H1 (cell line): ENCODE data around the gene NBEA. TPM values are rescaled to one million over a fixed set of nuclear protein-coding genes. Genes with fewer than 3 reads are reported as not detected.

Experiments
- CTCF ChIA-PET: fragments of 300-600 bp; sonication (Branson Sonifier 250); formaldehyde crosslinking; loops from one replicate; lab custom pipeline; 2021; ENCODE audit not compliant: partially characterized antibody; lab: Charles Lee
- POLR2A ChIA-PET: fragments of 300-600 bp; sonication (Branson Sonifier 250); formaldehyde crosslinking; loops from one replicate; lab custom pipeline; 2021; ENCODE audit warnings: inconsistent platforms; ENCODE audit not compliant: partially characterized antibody; lab: Charles Lee
- DNase-seq, 2 experiments: peaks; one replicate each; pipeline versions ENCODE4 v3.0.0 to v3.0.0-alpha.2; 2010 to 2022; ENCODE audit warnings: low spot score in 2 of 2, low read depth in 1 of 2, mixed read lengths in 1 of 2
- FAIRE-seq: peaks from 2 replicates; lab custom pipeline; 2011; peaks lifted over from hg19 to GRCh38; lab: Jason Lieb, UNC
- H2AFZ ChIP-seq: 2 replicates; pipeline ENCODE4 v1.8.1; 2012; ENCODE audit warnings: low read length, inconsistent platforms
- H2AK5ac ChIP-seq: 2 replicates; pipeline ENCODE4 v1.6.1; 2013; ENCODE audit warnings: low read depth, low read length
- H2BK120ac ChIP-seq: replicated peaks from 2 replicates; pipeline ENCODE3; 2013; ENCODE audit warnings: low read depth, low read length, inconsistent platforms
- H2BK12ac ChIP-seq: 2 replicates; pipeline ENCODE4 v1.6.1; 2013; ENCODE audit warnings: low read depth, low read length
- H2BK15ac ChIP-seq: 2 replicates; pipeline ENCODE4 v1.6.1; 2013; ENCODE audit warnings: low read length
- H2BK20ac ChIP-seq: 2 replicates; pipeline ENCODE4 v1.6.1; 2013; ENCODE audit warnings: low read length
- H2BK5ac ChIP-seq: 2 replicates; pipeline ENCODE4 v1.6.1; 2013; ENCODE audit warnings: low read depth, low read length
- H3K14ac ChIP-seq: 2 replicates; pipeline ENCODE4 v1.6.1; 2013; ENCODE audit warnings: inconsistent platforms; ENCODE audit not compliant: insufficient read length
- H3K18ac ChIP-seq: 2 replicates; pipeline ENCODE4 v1.6.1; 2013; ENCODE audit warnings: low read length; ENCODE audit errors: extremely low read depth
- H3K23ac ChIP-seq: 2 replicates; pipeline ENCODE4 v1.6.1; 2013; ENCODE audit warnings: inconsistent platforms; ENCODE audit not compliant: insufficient read length
- H3K23me2 ChIP-seq: 2 replicates; pipeline ENCODE4 v1.6.1; 2013; ENCODE audit warnings: low read depth, low read length
- H3K27ac ChIP-seq: 2 replicates; pipeline ENCODE4 v1.6.1; 2011; ENCODE audit warnings: low read depth, low read length, inconsistent platforms
- H3K27me3 ChIP-seq, 4 experiments: replicated peaks in 1 of 4; 1 replicate in 1 of 4; 2 replicates in 3 of 4; pipeline versions ENCODE4 v1.6.1 to v1.8.1; 2011 to 2013; ENCODE audit warnings: low read length in 3 of 4, mild to moderate bottlenecking in 3 of 4, inconsistent platforms in 2 of 4, mixed read lengths in 2 of 4, moderate library complexity in 1 of 4; ENCODE audit not compliant: control insufficient read depth in 3 of 4, insufficient read depth in 3 of 4; ENCODE audit errors: extremely low read depth in 1 of 4
- H3K36me3 ChIP-seq, 4 experiments: 2 replicates each; pipeline versions ENCODE4 v1.6.1 to v1.8.1; 2011 to 2013; ENCODE audit warnings: mild to moderate bottlenecking in 4 of 4, low read length in 3 of 4, moderate library complexity in 2 of 4, control low read depth in 1 of 4, inconsistent platforms in 1 of 4; ENCODE audit not compliant: insufficient read depth in 4 of 4, control insufficient read depth in 2 of 4
- H3K4ac ChIP-seq: replicated peaks from 2 replicates; pipeline ENCODE3; 2013; ENCODE audit warnings: low read length, low read depth, mixed read lengths, inconsistent platforms; ENCODE audit not compliant: insufficient read length
- H3K4me1 ChIP-seq, 4 experiments: replicated peaks in 1 of 4; 1 replicate in 1 of 4; 2 replicates in 3 of 4; pipeline versions ENCODE4 v1.6.1 to v1.8.1; 2011 to 2013; ENCODE audit warnings: low read length in 3 of 4, inconsistent platforms in 2 of 4, mixed read lengths in 1 of 4; ENCODE audit not compliant: insufficient read depth in 4 of 4, control insufficient read depth in 3 of 4
- H3K4me2 ChIP-seq, 2 experiments: 2 replicates each; pipeline versions ENCODE4 v1.6.1 to v1.8.1; 2011 to 2013; ENCODE audit warnings: low read depth in 2 of 2, low read length in 2 of 2, control low read depth in 1 of 2, inconsistent platforms in 1 of 2, mild to moderate bottlenecking in 1 of 2; ENCODE audit not compliant: insufficient read depth in 1 of 2
- H3K4me3 ChIP-seq, 4 experiments: fragments of 200-600, 300-600 bp in 1 of 4; sonication (generic), shearing (Covaris generic), sonication (Bioruptor Twin) in 1 of 4; 2 replicates each; pipeline versions ENCODE4 v1.5.1 to v1.8.1; 2011 to 2016; ENCODE audit warnings: low read length in 4 of 4, low read depth in 3 of 4, control low read depth in 2 of 4, inconsistent platforms in 2 of 4, mild to moderate bottlenecking in 2 of 4, mixed read lengths in 1 of 4, moderate library complexity in 1 of 4; ENCODE audit not compliant: insufficient read depth in 2 of 4; ENCODE audit errors: extremely low read depth in 1 of 4
- H3K56ac ChIP-seq: replicated peaks from 2 replicates; pipeline ENCODE3; 2013; ENCODE audit warnings: low read depth, mild to moderate bottlenecking, mixed read lengths, low read length, inconsistent platforms; ENCODE audit not compliant: insufficient read length
- H3K79me1 ChIP-seq: 2 replicates; pipeline ENCODE4 v1.6.1; 2013; ENCODE audit warnings: low read depth, low read length, control low read depth
- H3K79me2 ChIP-seq, 2 experiments: 2 replicates each; pipeline versions ENCODE4 v1.6.1 to v1.8.1; 2012 to 2013; ENCODE audit warnings: low read length in 2 of 2, mild to moderate bottlenecking in 2 of 2, inconsistent platforms in 1 of 2; ENCODE audit not compliant: insufficient read depth in 2 of 2, control insufficient read depth in 1 of 2
- H3K9ac ChIP-seq, 4 experiments: replicated peaks in 1 of 4; 1 replicate in 1 of 4; 2 replicates in 3 of 4; pipeline versions ENCODE4 v1.6.1 to v1.8.1; 2011 to 2013; ENCODE audit warnings: low read depth in 3 of 4, low read length in 3 of 4, control low read depth in 2 of 4, mild to moderate bottlenecking in 2 of 4, moderate library complexity in 2 of 4, inconsistent platforms in 1 of 4; ENCODE audit errors: extremely low read depth in 1 of 4
- H3K9me3 ChIP-seq, 2 experiments: 2 replicates each; pipeline versions ENCODE4 v1.6.1 to v1.8.1; 2012 to 2013; ENCODE audit warnings: mild to moderate bottlenecking in 2 of 2, moderate library complexity in 2 of 2, control low read depth in 1 of 2, inconsistent platforms in 1 of 2, low read depth in 1 of 2, low read length in 1 of 2, mixed read lengths in 1 of 2; ENCODE audit not compliant: insufficient read depth in 2 of 2
- H4K20me1 ChIP-seq, 2 experiments: replicated peaks in 1 of 2; 2 replicates each; pipeline versions ENCODE3 to v1.8.1; 2011 to 2013; ENCODE audit warnings: inconsistent platforms in 2 of 2, low read length in 2 of 2, mild to moderate bottlenecking in 1 of 2; ENCODE audit not compliant: insufficient read depth in 2 of 2, control insufficient read depth in 1 of 2
- H4K5ac ChIP-seq: 2 replicates; pipeline ENCODE4 v1.6.1; 2013; ENCODE audit warnings: low read length, low read depth, mixed read lengths, inconsistent platforms; ENCODE audit not compliant: insufficient read length
- H4K8ac ChIP-seq: 2 replicates; pipeline ENCODE4 v1.8.0; 2013; ENCODE audit warnings: mild to moderate bottlenecking, moderate library complexity, low read length, inconsistent platforms; ENCODE audit not compliant: insufficient read depth; ENCODE audit errors: extremely low read depth
- H4K91ac ChIP-seq: replicated peaks from 2 replicates; pipeline ENCODE3; 2013; ENCODE audit warnings: low read length, mixed read lengths, inconsistent platforms; ENCODE audit not compliant: insufficient read length
- BACH1 ChIP-seq: IDR thresholded peaks from 2 replicates; pipeline ENCODE4 v1.6.1; 2012; ENCODE audit warnings: low read length, improper control_type of control experiment
- CBX8 ChIP-seq: fragments of 300-800, 300-1000 bp; sonication (generic); IDR thresholded peaks from 2 replicates; pipeline ENCODE4 v1.7.1; 2016; ENCODE audit warnings: low read depth, low read length, borderline replicate concordance
- CREB1 ChIP-seq: IDR thresholded peaks from 2 replicates; pipeline ENCODE4 v1.6.1; 2012; ENCODE audit warnings: inconsistent platforms
- POLR2A ChIP-seq, 2 experiments: IDR thresholded peaks; 1 replicate in 1 of 2; 2 replicates in 1 of 2; pipeline ENCODE4 v1.6.1; 2011; ENCODE audit warnings: low read depth in 2 of 2, low read length in 2 of 2, mild to moderate bottlenecking in 2 of 2; ENCODE audit errors: control extremely low read depth in 1 of 2
- RBBP5 ChIP-seq: IDR thresholded peaks from 2 replicates; pipeline ENCODE4 v1.7.1; 2012; ENCODE audit warnings: low read depth, mild to moderate bottlenecking, inconsistent platforms, low read length, moderate library complexity, borderline replicate concordance
- TAF1 ChIP-seq: IDR thresholded peaks from 2 replicates; pipeline ENCODE4 v1.6.1; 2011; ENCODE audit warnings: mild to moderate bottlenecking, low read depth, low read length
- WGBS, 2 experiments: shearing (Covaris generic) in 1 of 2; methylation state at CpG; one replicate each; pipeline versions ENCODE4 v1.1.6 to v1.1.7; 2013 to 2015; ENCODE audit warnings: low lambda C conversion rate in 2 of 2, mixed read lengths in 2 of 2, inconsistent platforms in 1 of 2, low coverage in 1 of 2, missing lambda C conversion rate in 1 of 2; ENCODE audit not compliant: insufficient replicate concordance in 2 of 2, insufficient coverage in 1 of 2, insufficient read length in 1 of 2; ENCODE audit errors: extremely low coverage in 1 of 2, missing lambda C conversion rate in 1 of 2; 5-methylcytosine and 5-hydroxymethylcytosine counted together
- polyA plus RNA-seq, 7 experiments: library from polyadenylated mRNA; depleted of rRNA in 3 of 7; stranded (reverse) in 5 of 7; unstranded in 2 of 7; fragments of >200 nt in 5 of 7; fragments of 200-250 nt in 2 of 7; gene quantifications; 1 replicate in 5 of 7; 2 replicates in 1 of 7; 4 replicates in 1 of 7; pipeline versions ENCODE4 v1.2.1 to v1.2.3, GENCODE V29; 2011 to 2013; ENCODE audit warnings: missing spikeins in 2 of 7, mixed read lengths in 2 of 7
- total RNA-seq: library from RNA; stranded (reverse); fragmentation: NEBNext Ultra II Directional; extraction: Animal tissue kit (Norgen Biotek cat#: 25700); gene quantifications from 2 replicates; pipeline ENCODE4 v1.2.1, GENCODE V29; 2021

NBEA gene
- total and polyA plus RNA-seq, 2 of the 8 experiments (the other 6 are each of a cell fraction or from before 2014, with no cell fraction given): 14.2 to 21.5 TPM

- no peak overlapping the region for H2BK12ac ChIP-seq
- H2AFZ ChIP-seq: no peak overlapping the region
- no peaks in the 10 kb centered on the region; a peak in 1 of 7 replicates for H3K4me1 ChIP-seq
- no peak overlapping the region for H3K27ac ChIP-seq
- no peak overlapping the region for H3K9ac ChIP-seq
- no peaks in the 10 kb centered on the region for H3K23me2 ChIP-seq
- H3K14ac ChIP-seq: no peak overlapping the region
- FAIRE-seq: no peak
- 88% methylated on average over 4 of the region's 4 CpGs; no CpG with 5 or more reads in 1 of the 2 experiments for WGBS, 2 experiments
- no peak overlapping the region for H3K4me2 ChIP-seq
- no peaks in the 10 kb centered on the region for H3K36me3 ChIP-seq
- no peaks in the 10 kb centered on the region for H3K9me3 ChIP-seq
- H2BK120ac ChIP-seq: no peak overlapping the region
- POLR2A ChIA-PET: no interaction called here
- H2BK15ac ChIP-seq: no peak overlapping the region
- no peak overlapping the region for H2BK20ac ChIP-seq
- CTCF ChIA-PET: interaction anchor here (0.9 to 3.4 kb wide), 5 partner anchors 15 to 246 kb away, joined by 3 to 21 read pairs (median 5); no protein-coding TSS in a partner anchor
- H3K4ac ChIP-seq: no peak overlapping the region
- H3K56ac ChIP-seq: no peak overlapping the region
- H4K5ac ChIP-seq: no peak overlapping the region
- no peak for DNase-seq
- H3K79me2 ChIP-seq: no peaks in the 10 kb centered on the region
- no peaks in the 10 kb centered on the region for H3K27me3 ChIP-seq
- no peak overlapping the region for H2AK5ac ChIP-seq
- no peak overlapping the region for H4K91ac ChIP-seq
- no peak overlapping the region for H3K18ac ChIP-seq
- no peak overlapping the region for H2BK5ac ChIP-seq
- no peak overlapping the region for H3K23ac ChIP-seq
- H3K4me3 ChIP-seq: no peak overlapping the region
- no peak overlapping the region for H4K8ac ChIP-seq
- H3K79me1 ChIP-seq: no peaks in the 10 kb centered on the region
- no peak for TF ChIP-seq CBX8
- TF ChIP-seq TAF1: no peak
- no peak for TF ChIP-seq RBBP5
- TF ChIP-seq POLR2A (IDR thresholded peaks at IDR 0.05; ENCODE audit: control extremely low read depth in 1 of 2, low read depth in 2 of 2, low read length in 2 of 2): no peak
- TF ChIP-seq BACH1: no peak
- no peak for TF ChIP-seq CREB1
- no peaks in the 10 kb centered on the region for H4K20me1 ChIP-seq
These were observed 774.1 kb downstream of the NBEA start for GRCh38 chr13:35716186-35716585.
